Measurements from ENCODE around the gene VPS72. TPM values are rescaled to one million over a fixed set of nuclear protein-coding genes. Genes with fewer than 3 reads are reported as not detected.
"Not testable (repeated sequence)": the region's sequence is repeated elsewhere in the genome, so short reads cannot be mapped to it uniquely, and the experiment has no call there.

The VPS72 gene
- total RNA-seq, 4 donors from 2014 or later: 27.3 to 43.3 (median 31.1) TPM

- TF ChIP-seq CTCF (IDR thresholded peaks at IDR 0.05) (no peak), POLR2A (IDR thresholded peaks at IDR 0.05) (no peak)
- WGBS, 2 donors: 82 to 83% methylated on average over 1 of the region's 1 CpG
- no peak overlapping the region for H3K4me3 ChIP-seq (ENCODE audit: low read depth, poor library complexity, severe bottlenecking)
- intact Hi-C loops (cut with DNase I; ENCODE audit: low total_unique reads): no loop called here
- peak in 1 of 2 donors; percentile 28 for DNase-seq (ENCODE audit: low spot score in 2 of 2)
Measured at GRCh38 chr1:151221616-151222015, 31.6 kb upstream of the VPS72 start.

GRCh38 chr1:151213560-151213959 is 23.6 kb upstream of the VPS72 start:
- no peak for DNase-seq (ENCODE audit: low spot score in 2 of 2)
- WGBS, 2 donors: 30% methylated on average over 2 of the region's 2 CpGs
- intact Hi-C loops (cut with DNase I; ENCODE audit: low total_unique reads): no loop called here
- TF ChIP-seq CTCF (IDR thresholded peaks at IDR 0.05) (no peak), POLR2A (IDR thresholded peaks at IDR 0.05) (no peak)
- H3K4me3 ChIP-seq (ENCODE audit: low read depth, poor library complexity, severe bottlenecking): no peak overlapping the region

GRCh38 chr1:151211972-151212705 is 22.1 kb upstream of the VPS72 start:
- no peak for TF ChIP-seq CTCF (IDR thresholded peaks at IDR 0.05)
- H3K4me3 ChIP-seq (ENCODE audit: low read depth, poor library complexity, severe bottlenecking): no peak overlapping the region
- 76 to 81% methylated on average over 15 of the region's 15 CpGs for WGBS, 2 donors
- DNase-seq (ENCODE audit: low spot score in 2 of 2): peak in 1 of 2 donors; percentile 36
- intact Hi-C loops (cut with DNase I; ENCODE audit: low total_unique reads): no loop called here

GRCh38 chr1:151210830-151211229 is 20.8 kb upstream of the VPS72 start:
- intact Hi-C loops (cut with DNase I; ENCODE audit: low total_unique reads): no loop called here
- no peak for TF ChIP-seq CTCF (IDR thresholded peaks at IDR 0.05)
- 53 to 76% methylated on average over 1 of the region's 1 CpG for WGBS, 2 donors
- no peak overlapping the region for H3K4me3 ChIP-seq (ENCODE audit: low read depth, poor library complexity, severe bottlenecking)
- DNase-seq (ENCODE audit: low spot score in 2 of 2): no peak

- DNase-seq (ENCODE audit: low spot score in 2 of 2): peak in 1 of 2 donors; percentile 26
- 91 to 96% methylated on average over 12 of the region's 12 CpGs for WGBS, 2 donors
- intact Hi-C loops (cut with DNase I; ENCODE audit: low total_unique reads); H3K4me3 ChIP-seq (ENCODE audit: low read depth, poor library complexity, severe bottlenecking): not testable (repeated sequence)
Measured at GRCh38 chr1:151205381-151205965, 15.5 kb upstream of the VPS72 start.

GRCh38 chr1:151199873-151200581 is 10.0 kb upstream of the VPS72 start:
- intact Hi-C loops (cut with DNase I; ENCODE audit: low total_unique reads): loop anchor here (5.0 kb wide), 1 partner anchor 52 kb away; the partner anchor contains the start of gene PSMD4
- peak; percentile 47 to 74 for DNase-seq (ENCODE audit: low spot score in 2 of 2)
- no peak overlapping the region for H3K4me3 ChIP-seq (ENCODE audit: low read depth, poor library complexity, severe bottlenecking)
- TF ChIP-seq CTCF (IDR thresholded peaks at IDR 0.05) (no peak), POLR2A (IDR thresholded peaks at IDR 0.05) (no peak)
- 12 to 21% methylated on average over 11 of the region's 11 CpGs for WGBS, 2 donors
